Astrocyte of the cerebellum (primary cell): ENCODE results near the gene ZNF776.

ENCODE experiments used
- DNase-seq: peaks from one replicate; pipeline ENCODE4 v3.0.0-alpha.2; 2011; ENCODE audit warnings: low read depth
- H3K4me3 ChIP-seq: 2 replicates; pipeline ENCODE4 v1.5.1; 2011; ENCODE audit warnings: mild to moderate bottlenecking, low read depth, low read length, moderate library complexity
- CTCF ChIP-seq: IDR thresholded peaks from 2 replicates; pipeline ENCODE4 v1.5.1; 2012; ENCODE audit warnings: low read length, low read depth, moderate library complexity, mild to moderate bottlenecking; ENCODE audit errors: missing control alignments
- in situ Hi-C: cut with HindIII; loops from 2 replicates; pipeline ENCODE4 v1.10.0; 2017; ENCODE audit warnings: low sequenced_read_pairs

Gene ZNF776

GRCh38 chr19:57773488-57773887 is 26.9 kb downstream of the ZNF776 start:
- no peak for DNase-seq
- TF ChIP-seq CTCF = no peak
- in situ Hi-C loops = no loop called here
- H3K4me3 ChIP-seq = no peak overlapping the region

- no peak for TF ChIP-seq CTCF
- H3K4me3 ChIP-seq = no peak overlapping the region
- in situ Hi-C loops = no loop called here
- DNase-seq = no peak
Observed at GRCh38 chr19:57776764-57777296, 30.2 kb downstream of the ZNF776 start.

GRCh38 chr19:57778336-57778735 is 31.7 kb downstream of the ZNF776 start:
- in situ Hi-C loops = no loop called here
- no peak for TF ChIP-seq CTCF
- DNase-seq = no peak
- no peak overlapping the region for H3K4me3 ChIP-seq

- TF ChIP-seq CTCF = no peak
- DNase-seq = no peak
- no peak overlapping the region for H3K4me3 ChIP-seq
- in situ Hi-C loops = no loop called here
Observed at GRCh38 chr19:57779220-57779845, 32.7 kb downstream of the ZNF776 start.

GRCh38 chr19:57786286-57786685 is 39.7 kb downstream of the ZNF776 start:
- DNase-seq = no peak
- no peak for TF ChIP-seq CTCF
- no peak overlapping the region for H3K4me3 ChIP-seq
- in situ Hi-C loops = no loop called here

GRCh38 chr19:57786906-57787305 is 40.3 kb downstream of the ZNF776 start:
- H3K4me3 ChIP-seq = no peak overlapping the region
- TF ChIP-seq CTCF = no peak
- no peak for DNase-seq
- in situ Hi-C loops = no loop called here
